Caki2 (cell line): ENCODE measurements around the gene CDH13. TPM values are rescaled to one million over a fixed set of nuclear protein-coding genes. Genes with fewer than 3 reads are reported as not detected.

Experiments used
- DNase-seq: peaks from one replicate; pipeline ENCODE4 v3.0.0-alpha.2; 2015; ENCODE audit warnings: low read depth
- in situ Hi-C: cut with HindIII; loops from 2 replicates; pipeline ENCODE4 v1.10.0; 2016; ENCODE audit warnings: low sequenced_read_pairs, low pct_unique_long_range_greater_than_20kb, mixed read lengths
- total RNA-seq: library from RNA; depleted of rRNA; stranded (reverse); fragments of >200 nt; shearing (Covaris generic); gene quantifications from 2 replicates; pipeline ENCODE4 v1.2.3, GENCODE V29; 2014; ENCODE audit warnings: low replicate concordance

CDH13 gene
- total RNA-seq, 1 experiment from 2014 or later, result not detected

DNA sequence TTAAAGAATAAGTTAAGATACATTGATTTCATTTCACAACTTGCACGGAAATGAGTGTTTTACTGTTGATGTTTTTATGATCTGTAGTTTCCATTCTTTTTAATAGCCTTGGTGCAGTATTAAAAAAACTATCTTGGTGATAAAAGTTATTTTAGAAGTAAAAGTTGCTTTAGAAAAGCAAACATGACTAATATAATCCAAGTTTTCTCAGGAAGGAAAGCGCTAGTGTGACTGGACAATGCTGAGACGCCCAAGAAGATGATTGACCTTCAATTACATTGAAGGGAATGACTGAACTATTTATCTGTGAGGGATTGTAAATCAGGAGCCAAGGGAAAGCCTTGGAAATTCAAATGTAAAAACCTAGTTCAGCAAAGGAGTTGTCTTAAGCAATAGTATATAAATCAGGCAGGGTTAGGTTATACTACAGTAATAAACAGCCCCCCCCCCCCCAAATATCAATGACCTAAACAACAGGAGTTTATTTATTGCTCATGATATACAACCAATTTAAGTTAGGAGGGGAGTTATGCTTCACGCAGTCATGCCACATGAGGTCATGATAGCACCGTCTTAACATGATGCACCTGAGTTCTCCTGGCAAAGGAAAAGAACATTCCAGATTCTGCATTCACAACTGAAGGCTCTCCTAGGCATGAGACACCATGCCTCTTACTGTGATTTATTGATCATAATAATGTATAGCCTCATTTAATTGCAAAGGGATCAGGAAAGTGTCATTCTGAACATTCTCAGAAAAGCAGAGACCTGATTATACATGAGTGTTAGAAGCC, 443.8 kb downstream of the CDH13 start:
- no peak for DNase-seq
- in situ Hi-C loops, result no loop called here

DNA sequence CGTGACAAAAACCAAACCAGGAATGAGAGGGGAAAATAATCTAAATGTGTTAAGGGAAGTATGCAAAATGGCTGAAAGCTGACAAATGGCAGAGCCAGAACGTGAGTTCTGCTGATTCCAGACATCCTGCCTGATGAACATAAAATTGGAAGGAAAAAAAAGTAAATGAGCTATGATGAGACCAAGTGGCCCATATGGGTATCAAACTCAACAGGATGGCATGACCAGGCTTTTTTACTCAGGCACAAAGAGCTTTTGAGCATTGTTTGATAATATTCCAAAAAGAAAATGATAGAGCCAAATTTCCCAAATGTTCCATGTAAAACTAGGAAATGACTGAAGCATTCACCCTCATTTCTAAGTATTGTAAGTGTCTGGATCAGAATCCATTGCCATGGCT, 449.2 kb downstream of the CDH13 start:
- DNase-seq, result no peak
- in situ Hi-C loops, result no loop called here

DNA sequence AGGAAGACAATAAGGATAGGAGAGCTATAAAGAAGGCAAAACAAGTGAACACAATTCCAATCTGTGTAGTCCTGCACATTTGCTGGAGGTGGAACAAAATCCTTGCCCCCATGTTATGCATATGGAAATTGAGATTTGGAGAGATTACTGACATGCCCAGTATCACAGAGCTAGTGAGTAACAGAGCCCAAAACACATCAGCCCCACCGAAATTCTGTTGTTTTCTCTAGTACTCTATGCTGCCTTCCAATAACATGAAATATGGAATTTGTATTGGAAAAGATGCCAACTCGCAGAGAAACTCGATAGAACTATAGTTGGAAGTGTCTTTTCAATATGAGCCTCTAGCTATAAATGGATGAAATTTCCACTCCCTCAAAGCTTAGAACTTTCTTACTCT, 456.6 kb downstream of the CDH13 start:
- no peak for DNase-seq
- in situ Hi-C loops, result no loop called here

DNA sequence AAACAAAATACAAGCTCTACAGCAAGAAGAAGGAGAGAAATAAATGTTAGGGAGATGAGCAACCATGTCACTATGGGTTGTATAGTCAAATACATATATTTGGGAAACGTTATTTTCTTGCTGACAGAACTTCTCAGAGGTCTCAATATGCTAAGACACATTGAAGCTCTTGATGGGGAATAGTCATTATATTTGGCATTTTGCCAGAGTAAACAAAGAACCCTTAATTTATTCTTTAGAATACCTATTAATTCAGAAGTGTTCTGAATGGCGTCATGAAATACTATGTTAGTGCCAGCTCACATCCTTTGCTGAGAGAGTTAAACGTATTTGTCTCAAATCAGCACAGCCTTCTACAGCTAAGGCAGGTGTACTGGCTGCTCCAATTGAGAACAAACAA, 458.9 kb downstream of the CDH13 start:
- in situ Hi-C loops, result no loop called here
- DNase-seq, result no peak

DNA sequence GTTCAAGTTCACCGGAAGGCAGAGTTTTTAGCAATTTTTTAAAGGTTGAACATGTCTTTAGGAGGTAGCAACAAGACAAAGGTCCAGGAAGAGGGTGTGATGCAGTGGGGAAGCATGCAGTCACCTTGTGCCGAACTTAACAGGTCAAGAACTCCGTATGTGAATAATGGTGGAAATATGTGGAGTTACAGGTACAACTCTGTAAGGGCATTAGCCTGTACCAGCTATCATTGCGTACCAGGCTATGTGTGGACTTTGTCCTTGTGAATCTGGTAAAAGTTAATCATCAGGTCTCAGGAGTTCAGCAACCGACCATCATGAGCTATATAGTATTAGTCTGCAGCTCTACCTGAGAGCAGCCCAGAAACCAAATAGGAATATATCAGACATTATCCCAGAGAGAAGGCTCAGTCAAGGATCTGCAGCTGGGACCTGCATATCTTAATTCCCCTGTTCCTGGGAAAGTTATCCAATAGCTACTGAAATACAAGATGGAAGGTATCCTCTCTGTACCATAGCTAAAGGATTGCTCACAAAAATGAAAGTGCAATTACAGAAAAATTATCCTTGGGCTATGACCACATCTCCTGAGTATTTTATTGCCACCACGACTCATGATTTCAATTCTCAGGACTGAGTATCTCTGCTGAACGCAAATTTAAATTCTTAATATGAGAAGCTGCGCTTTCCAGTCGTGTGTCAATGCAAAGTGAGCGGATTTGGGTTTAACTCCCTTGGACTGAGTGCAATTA, 469.3 kb downstream of the CDH13 start:
- no peak for DNase-seq
- in situ Hi-C loops, result no loop called here

DNA sequence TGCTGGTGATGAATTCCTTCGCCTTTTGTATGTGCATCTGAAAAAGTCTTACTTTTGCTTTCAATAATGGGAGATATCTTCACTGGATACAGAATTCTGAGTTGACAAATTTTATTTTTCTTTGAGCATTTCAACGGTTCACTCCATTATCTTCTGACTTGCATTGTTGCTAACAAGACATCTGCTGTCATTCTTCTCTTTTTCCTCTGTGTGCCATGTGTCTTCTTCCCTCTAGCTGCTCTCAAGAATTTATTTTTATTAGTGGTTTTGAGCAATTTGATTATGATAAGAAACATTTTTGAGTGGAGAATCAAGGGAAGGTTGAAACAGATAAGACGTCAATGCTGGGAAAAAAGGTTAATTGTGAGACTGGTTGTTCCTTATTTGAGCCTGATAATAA, 471.8 kb downstream of the CDH13 start:
- no peak for DNase-seq
- in situ Hi-C loops, result no loop called here

DNA sequence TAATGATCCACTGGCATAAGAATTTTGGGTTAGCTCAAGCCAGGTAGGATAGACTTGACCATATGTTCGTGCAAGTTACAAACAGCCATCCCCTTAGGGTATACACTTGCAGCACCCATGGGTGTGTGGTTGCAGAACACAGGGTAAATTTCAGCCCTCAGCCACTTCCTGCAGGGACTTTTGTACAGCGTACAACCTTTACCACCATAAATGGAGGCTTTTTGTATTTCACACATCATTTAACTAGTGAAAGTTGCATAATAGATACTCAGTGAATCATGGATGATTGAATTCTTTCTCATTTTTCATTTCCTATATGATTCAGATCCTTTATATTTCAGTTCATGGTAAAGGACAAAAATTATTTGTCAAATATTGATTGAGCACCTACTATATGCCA, 473.9 kb downstream of the CDH13 start:
- DNase-seq, result no peak
- in situ Hi-C loops, result no loop called here

DNA sequence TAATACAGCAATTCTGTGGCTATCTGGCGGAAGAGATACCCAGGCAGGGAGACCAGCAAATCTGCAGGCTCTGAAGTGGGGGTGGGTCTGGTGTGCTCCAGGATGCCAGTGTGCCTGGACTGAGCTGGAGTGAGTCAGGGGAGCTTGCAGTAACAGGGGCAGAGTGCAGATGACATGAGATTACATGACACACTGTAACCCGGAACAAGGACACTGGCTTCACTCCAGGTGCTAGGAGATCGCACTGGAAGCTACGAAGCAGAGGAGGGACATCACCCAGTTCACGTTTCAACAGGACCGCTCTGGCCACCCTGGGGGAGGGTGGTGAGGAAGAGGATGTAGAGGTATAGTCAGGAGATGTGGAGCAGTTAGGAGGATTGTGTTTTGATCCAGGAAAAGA, 475.6 kb downstream of the CDH13 start:
- in situ Hi-C loops, result no loop called here
- no peak for DNase-seq

DNA sequence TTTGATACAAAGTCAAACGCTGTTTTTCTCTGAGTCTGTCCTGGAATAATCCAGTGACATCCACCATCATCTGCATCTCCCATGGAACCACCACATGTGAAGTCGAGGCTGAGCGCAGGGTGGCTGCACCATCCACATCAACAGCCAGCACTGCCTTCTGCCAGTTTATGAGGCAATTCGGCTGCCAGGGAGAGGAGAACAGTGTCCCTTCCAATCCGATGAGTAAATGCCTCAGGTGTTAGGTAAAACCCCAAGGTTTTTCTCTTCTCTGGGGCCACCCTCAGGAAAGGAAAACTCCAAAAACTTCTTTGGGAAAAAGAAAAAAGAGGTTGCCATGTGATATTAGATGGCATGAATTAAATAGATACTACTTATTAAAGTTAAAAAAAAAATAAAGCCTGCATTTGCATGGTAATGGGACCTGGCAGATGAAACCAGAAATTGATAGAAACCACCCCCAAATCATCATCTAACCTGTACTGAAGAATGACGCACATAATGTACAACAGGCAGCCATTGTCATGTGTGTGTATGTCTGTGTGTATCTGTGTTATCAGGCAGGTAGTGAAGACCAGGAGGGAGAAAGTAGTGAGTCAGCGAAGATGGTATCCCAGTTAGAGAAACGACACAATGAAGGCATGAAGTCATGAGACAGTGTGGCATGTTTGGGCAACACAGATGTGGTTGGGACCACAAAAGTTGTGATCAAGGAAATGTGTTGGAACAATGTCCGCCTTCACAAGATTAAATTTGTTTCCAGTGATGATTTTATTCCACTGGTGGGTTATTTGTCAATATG, 478.7 kb downstream of the CDH13 start:
- in situ Hi-C loops, result no loop called here
- DNase-seq, result no peak

DNA sequence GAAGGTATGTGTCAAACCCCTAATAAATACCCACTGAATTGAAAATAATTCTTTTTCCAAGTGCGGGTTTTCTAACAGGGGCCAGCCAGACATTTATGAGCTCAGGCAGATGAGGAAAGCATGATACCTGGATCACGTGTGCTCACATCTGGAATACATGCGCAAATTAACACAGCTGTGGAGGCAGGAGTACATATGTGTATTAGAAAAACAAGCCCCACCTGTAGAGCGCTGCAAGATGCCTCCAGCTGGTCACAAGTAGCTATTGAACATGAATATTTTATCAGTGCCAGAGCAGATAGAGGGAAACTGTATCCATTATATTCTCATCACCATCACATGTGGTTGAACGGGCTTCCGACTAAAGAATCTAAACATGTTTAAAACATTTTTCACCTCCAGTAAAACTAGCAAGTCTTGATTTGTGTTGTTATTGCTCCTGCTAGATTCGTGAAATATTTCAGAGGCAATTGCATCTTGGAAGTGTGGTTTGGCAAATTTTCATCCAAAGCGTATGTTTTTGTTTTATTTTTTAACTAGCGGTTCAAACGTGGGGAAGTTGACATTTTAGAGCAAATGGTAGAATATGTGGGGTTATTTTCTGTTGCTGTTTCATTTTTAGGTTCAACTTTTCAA, 482.8 kb downstream of the CDH13 start:
- no peak for DNase-seq
- in situ Hi-C loops, result no loop called here

DNA sequence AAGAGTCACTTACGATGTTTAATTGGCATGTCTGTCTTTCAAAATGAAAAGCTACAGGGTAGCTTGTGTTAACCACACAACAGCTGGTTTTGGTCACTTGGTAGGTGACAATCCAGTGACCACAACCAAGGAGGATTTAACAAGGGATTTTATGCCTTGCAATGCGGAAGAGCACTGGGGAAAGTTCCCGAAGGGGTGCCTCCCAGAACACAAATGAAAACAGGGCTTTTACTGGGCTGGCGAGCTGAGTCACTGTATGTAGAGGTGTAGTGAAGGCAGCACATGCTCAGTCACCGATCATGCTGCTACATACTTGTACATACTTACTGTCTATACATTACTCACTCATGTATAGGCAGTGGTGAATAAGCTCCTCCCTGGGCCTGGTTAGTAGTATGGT, 483.5 kb downstream of the CDH13 start:
- DNase-seq, result no peak
- in situ Hi-C loops, result no loop called here

DNA sequence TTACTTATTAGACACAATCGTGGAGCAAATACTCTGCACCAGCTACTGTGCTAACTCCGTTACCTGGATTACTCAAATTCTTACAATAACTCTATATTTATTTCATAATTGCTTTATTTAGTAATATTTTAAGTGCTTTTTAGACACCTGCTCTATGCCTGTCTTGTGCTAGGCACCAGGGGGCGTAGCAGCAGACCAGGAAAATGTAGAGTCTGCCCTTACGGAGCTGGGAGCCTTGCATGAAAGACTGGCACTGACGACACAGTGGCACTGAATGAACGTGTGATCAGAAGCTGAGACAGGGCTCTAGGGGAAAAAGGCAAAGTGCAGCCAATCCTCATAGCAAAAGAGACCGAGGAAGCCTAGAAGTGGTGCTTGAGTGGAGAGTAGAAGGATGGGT, 486.5 kb downstream of the CDH13 start:
- no peak for DNase-seq
- in situ Hi-C loops, result no loop called here

DNA sequence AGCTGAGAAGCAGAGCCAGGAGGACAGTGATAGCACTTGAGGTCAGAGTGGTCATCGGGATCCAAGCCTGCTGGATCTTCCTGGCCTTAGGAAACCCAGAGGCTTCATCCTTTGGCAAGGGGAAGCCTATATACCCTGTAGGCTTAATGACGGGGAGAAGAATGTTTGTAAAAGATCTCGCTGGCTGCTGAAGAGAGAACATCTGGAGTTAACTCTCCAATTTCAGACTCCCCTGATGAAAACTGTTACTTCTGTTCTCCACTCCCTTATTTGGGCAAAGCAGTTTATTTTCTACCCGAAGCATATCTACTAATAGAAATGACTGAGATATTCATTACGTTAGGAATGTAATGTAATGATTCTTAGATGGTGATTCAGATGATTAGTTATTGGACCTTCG, 487.0 kb downstream of the CDH13 start:
- in situ Hi-C loops, result no loop called here
- DNase-seq, result no peak

DNA sequence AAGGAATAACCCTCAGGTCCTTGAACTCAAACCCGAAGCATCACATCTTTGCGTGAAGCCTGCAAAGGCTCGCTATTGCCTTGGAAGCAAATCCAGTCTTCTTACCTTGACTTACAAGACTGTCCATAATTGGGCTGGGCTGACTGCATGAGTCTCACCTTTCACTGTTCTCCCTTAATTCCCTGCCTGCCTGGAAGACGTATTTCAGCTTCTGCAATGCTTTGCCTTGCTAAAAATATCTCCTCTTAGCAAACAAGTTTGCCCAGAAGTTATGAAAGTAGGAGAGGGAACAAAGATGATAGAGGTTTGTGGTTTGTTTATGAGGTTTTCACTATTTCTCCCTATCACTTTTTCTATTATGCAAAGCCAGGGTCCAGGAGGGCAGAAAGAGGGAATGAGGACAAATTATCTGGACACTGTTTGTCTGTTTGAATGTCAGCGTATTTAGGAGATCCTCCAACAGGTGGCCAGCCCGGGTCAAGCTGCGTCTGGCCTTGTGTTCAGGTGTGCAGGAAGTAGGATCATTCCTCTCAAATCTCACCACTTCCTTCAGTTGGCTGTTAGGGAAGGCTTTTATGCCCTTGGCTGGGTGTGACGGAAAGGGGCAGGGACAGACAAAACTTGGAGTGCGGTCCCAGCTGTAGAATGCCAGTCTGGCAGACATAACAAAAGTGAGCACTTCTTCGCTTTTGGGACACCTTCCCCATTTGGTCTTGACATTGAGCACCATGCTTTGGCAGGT, 488.9 kb downstream of the CDH13 start:
- in situ Hi-C loops, result no loop called here
- DNase-seq, result no peak

DNA sequence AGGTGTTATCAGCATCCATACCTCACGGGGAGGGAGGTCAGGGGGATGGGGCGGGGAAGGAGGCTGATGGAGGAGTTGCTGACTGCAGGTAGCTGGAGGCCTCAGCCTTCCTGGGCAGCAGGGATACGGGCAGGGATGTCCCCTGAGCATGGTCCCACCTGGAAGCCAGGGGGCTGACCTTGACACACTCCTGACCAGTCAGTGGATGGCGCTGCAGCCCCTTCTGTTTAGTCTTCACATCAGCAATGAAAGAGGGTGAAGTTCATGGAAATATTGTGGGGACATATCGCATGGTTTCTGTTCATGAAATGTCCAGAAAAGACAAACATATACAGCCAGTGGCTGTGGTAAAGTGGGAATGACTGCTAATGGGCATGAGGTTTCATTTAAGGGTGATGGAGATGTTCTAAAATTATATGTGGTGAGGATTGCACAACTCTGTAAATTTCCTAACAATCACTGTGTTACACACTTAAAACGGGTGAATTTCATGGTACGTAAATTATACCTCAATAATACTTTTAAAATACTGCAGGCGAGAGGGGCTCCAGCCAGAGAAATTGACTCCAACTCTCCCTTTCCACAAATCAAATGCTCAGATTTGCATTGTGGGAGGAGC, 489.6 kb downstream of the CDH13 start:
- in situ Hi-C loops, result no loop called here
- no peak for DNase-seq

DNA sequence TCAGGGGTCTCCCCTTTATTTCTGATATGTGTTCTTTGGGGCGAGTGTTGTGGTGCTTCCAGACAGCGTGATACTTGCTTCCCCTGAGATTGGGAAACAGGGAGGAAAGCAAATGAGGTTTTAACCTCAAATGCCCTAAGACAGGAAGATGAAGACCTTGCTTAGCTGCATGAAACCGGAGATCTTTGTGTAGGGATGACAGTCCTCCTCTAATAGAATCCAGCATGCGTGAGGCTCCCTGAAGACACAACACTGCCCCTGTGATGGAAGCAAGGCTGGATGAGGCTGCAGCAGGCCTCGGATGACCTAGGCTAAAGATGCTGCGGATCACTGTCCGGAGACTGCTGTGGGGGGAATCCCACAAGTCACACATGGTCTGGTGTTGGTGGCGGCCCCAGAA, 491.0 kb downstream of the CDH13 start:
- in situ Hi-C loops, result no loop called here
- DNase-seq, result no peak

DNA sequence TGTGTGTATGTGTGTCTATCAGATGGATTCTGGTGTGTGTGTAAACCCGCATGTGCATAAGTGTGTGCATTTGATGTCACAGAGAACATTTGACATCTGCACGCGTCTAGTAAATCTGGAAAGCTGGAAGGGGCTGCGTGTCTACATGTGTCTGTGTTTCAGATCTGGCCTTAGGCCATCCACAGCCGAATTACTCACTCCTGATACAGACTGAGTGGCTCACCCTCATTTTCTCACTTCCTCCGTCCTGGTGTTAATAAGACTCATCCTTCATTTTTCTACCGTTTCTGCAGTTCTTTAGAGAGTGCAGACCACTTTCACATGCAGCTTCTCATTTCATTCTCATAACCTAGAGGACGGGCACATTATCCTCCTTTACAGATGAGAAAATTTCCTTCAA, 491.6 kb downstream of the CDH13 start:
- no peak for DNase-seq
- in situ Hi-C loops, result no loop called here
